HepG2 (cell line): ENCODE results near the gene HDAC8. TPM values are rescaled to one million over a fixed set of nuclear protein-coding genes. Genes with fewer than 3 reads are reported as not detected.

ENCODE experiments used
- ATAC-seq: fragments of 200-7000 bp; cut with Tn5 transposase; 3 replicates; pipeline ENCODE4 v1.9.1; 2020; ENCODE audit warnings: mild to moderate bottlenecking, moderate library complexity
- BruUV-seq: library from RNA; stranded (reverse); fragments of 400-500 nt; replicated peaks from 2 replicates; lab custom pipeline; 2021; lab: Mats Ljungman, UMichigan
- CTCF ChIA-PET: fragments of 300-600 bp; formaldehyde crosslinking; extraction: SDS; loops from one replicate; lab custom pipeline; 2021; ENCODE audit warnings: low total read pairs, inconsistent platforms, low intra/inter-chr PET ratio; lab: Yijun Ruan, JAX
- POLR2A ChIA-PET: fragments of 350-600 bp; sonication (Branson Sonifier 250); formaldehyde crosslinking; loops from one replicate; lab custom pipeline; 2020; ENCODE audit warnings: antibody characterized with exemption, inconsistent platforms; lab: Yijun Ruan, JAX
- DNase-seq: peaks from one replicate; pipeline ENCODE4 v3.0.0-alpha.2; 2015; ENCODE audit warnings: low spot score
- FAIRE-seq: peaks from 3 replicates; lab custom pipeline; 2011; peaks lifted over from hg19 to GRCh38; lab: Jason Lieb, UNC
- H2AFZ ChIP-seq: one replicate; pipeline ENCODE4 v1.6.1; 2011; ENCODE audit warnings: low read length, inconsistent platforms
- H3K27ac ChIP-seq: fragments of 300-600 bp; 3 replicates; pipeline ENCODE4 v1.8.0; 2011; ENCODE audit warnings: mixed run types, mild to moderate bottlenecking, mixed read lengths, low read length, inconsistent platforms; ENCODE audit not compliant: insufficient read depth; ENCODE audit errors: extremely low read length
- H3K27me3 ChIP-seq, 2 experiments: fragments of 200-600 bp in 1 of 2; 2 replicates in 1 of 2; 3 replicates in 1 of 2; pipeline versions ENCODE4 v1.6.0 to v1.8.0; 2011; ENCODE audit warnings: low read length in 2 of 2, mild to moderate bottlenecking in 2 of 2, moderate library complexity in 2 of 2, inconsistent platforms in 1 of 2; ENCODE audit not compliant: insufficient read depth in 2 of 2, control insufficient read depth in 1 of 2
- H3K36me3 ChIP-seq, 2 experiments: fragments of 200-600 bp in 1 of 2; replicated peaks in 1 of 2; 2 replicates in 1 of 2; 3 replicates in 1 of 2; pipeline versions ENCODE4 v1.5.1 to v1.8.0; 2011; ENCODE audit warnings: low read length in 2 of 2, inconsistent platforms in 1 of 2; ENCODE audit not compliant: insufficient read depth in 2 of 2, control insufficient read depth in 1 of 2
- H3K4me1 ChIP-seq: 2 replicates; pipeline ENCODE4 v1.5.1; 2012; ENCODE audit warnings: low read length, inconsistent platforms; ENCODE audit not compliant: insufficient read depth
- H3K4me2 ChIP-seq: 2 replicates; pipeline ENCODE4 v1.6.0; 2011; ENCODE audit warnings: low read depth, low read length, inconsistent platforms
- H3K4me3 ChIP-seq, 3 experiments: fragments of 200-600 bp in 1 of 3; sonication (generic), shearing (Covaris generic) in 1 of 3; replicated peaks in 1 of 3; 2 replicates each; pipeline ENCODE4 v1.5.1; 2011 to 2016; ENCODE audit warnings: low read length in 3 of 3, inconsistent platforms in 2 of 3, low read depth in 2 of 3, mild to moderate bottlenecking in 2 of 3, control low read depth in 1 of 3, mixed read lengths in 1 of 3; ENCODE audit not compliant: insufficient read depth in 1 of 3
- H3K79me2 ChIP-seq: one replicate; pipeline ENCODE4 v1.6.1; 2011; ENCODE audit warnings: low read length, inconsistent platforms; ENCODE audit not compliant: insufficient read depth
- H3K9ac ChIP-seq: 2 replicates; pipeline ENCODE4 v1.6.0; 2011; ENCODE audit warnings: mild to moderate bottlenecking, low read depth, low read length, inconsistent platforms; ENCODE audit not compliant: insufficient read depth
- H3K9me3 ChIP-seq: 2 replicates; pipeline ENCODE4 v1.5.1; 2012; ENCODE audit warnings: mild to moderate bottlenecking, low read length
- H4K20me1 ChIP-seq: 2 replicates; pipeline ENCODE4 v1.6.0; 2011; ENCODE audit warnings: inconsistent platforms, mild to moderate bottlenecking, low read length, moderate library complexity; ENCODE audit not compliant: insufficient read depth
- ELF4 ChIP-seq: sonication (generic); formaldehyde crosslinking; IDR thresholded peaks from 2 replicates; pipeline ENCODE4 v1.5.0; 2020; ENCODE audit warnings: missing genetic modification reagents, mild to moderate bottlenecking, moderate library complexity, borderline replicate concordance
- MBD4 ChIP-seq: IDR thresholded peaks from 2 replicates; pipeline ENCODE4 v1.6.1; 2012; ENCODE audit warnings: low read length, inconsistent platforms, borderline replicate concordance
- NFATC3 ChIP-seq: sonication (generic); formaldehyde crosslinking; IDR thresholded peaks from 2 replicates; pipeline ENCODE4 v1.5.1; 2020; ENCODE audit warnings: mild to moderate bottlenecking, missing genetic modification reagents
- NFE2L1 ChIP-seq: sonication (generic); formaldehyde crosslinking; IDR thresholded peaks from 2 replicates; pipeline ENCODE4 v1.4.0; 2020; ENCODE audit warnings: missing genetic modification reagents, mild to moderate bottlenecking, borderline replicate concordance
- RELA ChIP-seq: sonication (generic); formaldehyde crosslinking; IDR thresholded peaks from 2 replicates; pipeline ENCODE4 v1.4.0; 2020; ENCODE audit warnings: missing genetic modification reagents
- SPEN ChIP-seq: sonication (generic); formaldehyde crosslinking; IDR thresholded peaks from 2 replicates; pipeline ENCODE4 v1.5.1; 2020; ENCODE audit warnings: low read depth, mild to moderate bottlenecking, missing genetic modification reagents
- ZBTB3 ChIP-seq: sonication (generic); formaldehyde crosslinking; IDR thresholded peaks from 2 replicates; pipeline ENCODE4 v1.4.0; 2020; ENCODE audit warnings: low read depth, mild to moderate bottlenecking, moderate library complexity, missing genetic modification reagents, borderline replicate concordance
- ZC3H13 ChIP-seq: sonication (generic); formaldehyde crosslinking; IDR thresholded peaks from 2 replicates; pipeline ENCODE4 v1.8.1; 2023; ENCODE audit warnings: mild to moderate bottlenecking, missing genetic modification reagents, moderate library complexity
- ZMYM4 ChIP-seq: sonication (generic); formaldehyde crosslinking; IDR thresholded peaks from 2 replicates; pipeline ENCODE4 v1.8.1; 2023; ENCODE audit warnings: mild to moderate bottlenecking, missing genetic modification reagents
- ZNF205 ChIP-seq: IDR thresholded peaks from 2 replicates; pipeline ENCODE4 v1.6.1; 2018; ENCODE audit warnings: missing biosample characterization, missing genetic modification reagents
- ZNF234 ChIP-seq: sonication (generic); formaldehyde crosslinking; conservative IDR thresholded peaks from 2 replicates; pipeline ENCODE4 v1.5.1; 2020; ENCODE audit warnings: mild to moderate bottlenecking, missing genetic modification reagents
- ZNF296 ChIP-seq: sonication (generic); formaldehyde crosslinking; conservative IDR thresholded peaks from 2 replicates; pipeline ENCODE4 v1.5.0; 2020; ENCODE audit warnings: mild to moderate bottlenecking, missing genetic modification reagents
- ZNF746 ChIP-seq: sonication (generic); formaldehyde crosslinking; IDR thresholded peaks from 2 replicates; pipeline ENCODE4 v1.8.0; 2022; ENCODE audit warnings: mild to moderate bottlenecking, missing genetic modification reagents
- ZSCAN30 ChIP-seq: sonication (generic); formaldehyde crosslinking; IDR thresholded peaks from 2 replicates; pipeline ENCODE4 v1.5.0; 2020; ENCODE audit warnings: mild to moderate bottlenecking, missing genetic modification reagents
- ZSCAN31 ChIP-seq: sonication (generic); formaldehyde crosslinking; IDR thresholded peaks from 2 replicates; pipeline ENCODE4 v1.5.0; 2020; ENCODE audit warnings: low read depth, mild to moderate bottlenecking, missing genetic modification reagents
- WGBS: methylation state at CpG from one replicate; pipeline ENCODE4 v1.1.6; 2017; ENCODE audit warnings: low lambda C conversion rate; 5-methylcytosine and 5-hydroxymethylcytosine counted together
- in situ Hi-C: cut with HindIII; loops from 2 replicates; pipeline ENCODE4 v1.10.0; 2017; ENCODE audit warnings: low pct_unique_long_range_greater_than_20kb; ENCODE audit not compliant: extremely low pct_ligation_motif_present
- intact Hi-C: fragments of 100-400 bp; cut with micrococcal nuclease; formaldehyde crosslinking; loops from one replicate; pipeline ENCODE4 v1.10.0; 2022; ENCODE audit not compliant: unreplicated experiment
- polyA plus RNA-seq, 8 experiments: library from polyadenylated mRNA; depleted of rRNA in 3 of 8; stranded (reverse) in 7 of 8; unstranded in 1 of 8; fragments of >200 nt; fragmentation: Illumina TruSeq in 4 of 8; extraction: Trizol in 4 of 8; gene quantifications; 2 replicates each; pipeline versions ENCODE4 v1.2.1 to v1.2.3, GENCODE V29; 2011 to 2016; ENCODE audit warnings: low read depth in 4 of 8, missing spikeins in 1 of 8, mixed read lengths in 1 of 8; ENCODE audit not compliant: insufficient read depth in 1 of 8
- total RNA-seq, 5 experiments: library from RNA; depleted of rRNA; stranded (reverse); fragments of >200 nt; fragmentation: Illumina TruSeq; extraction: Trizol; gene quantifications; 2 replicates each; pipeline ENCODE4 v1.2.3, GENCODE V29; 2016; ENCODE audit warnings: low read depth in 1 of 5
- TF ChIP-seq, protein P1 (sequence below), 2 experiments: IDR thresholded peaks; 2 replicates each; pipeline ENCODE4 v1.6.1; 2011 to 2012; ENCODE audit warnings: low read length in 2 of 2, borderline replicate concordance in 1 of 2, low read depth in 1 of 2, mild to moderate bottlenecking in 1 of 2, moderate library complexity in 1 of 2

The HDAC8 gene
- total and polyA plus RNA-seq, 2 of the 13 experiments (the other 11 are each of a cell fraction or from before 2014, with no cell fraction given), result 13.7 to 28.6 TPM

DNA sequence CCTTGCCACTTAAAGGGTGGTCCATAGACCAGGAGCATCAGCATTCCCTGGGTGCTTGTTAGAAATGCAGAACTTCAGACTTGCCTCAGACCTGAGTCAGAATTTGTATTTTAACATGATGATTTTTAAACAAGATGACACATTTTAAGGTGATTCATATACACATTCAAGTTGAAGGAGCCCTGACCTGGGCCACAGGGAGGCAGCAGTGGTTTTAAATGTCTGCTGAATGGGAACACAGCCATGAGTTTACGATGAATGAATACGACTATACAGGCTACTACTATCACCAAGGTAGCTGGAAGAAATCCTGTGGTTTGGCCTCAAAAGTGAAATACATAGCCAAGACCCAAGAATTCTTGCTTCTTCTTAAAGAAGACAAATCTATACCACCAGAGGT lies 2.9 kb downstream of the HDAC8 start:
- Histone ChIP-seq H2AFZ (no peak overlapping the region), H3K4me2 (no peak overlapping the region), H3K27ac (no peak overlapping the region), H4K20me1 (no peaks in the 10 kb centered on the region), H3K4me1 (no peaks in the 10 kb centered on the region), H3K36me3 (peaks cover 0 to 18% of the 10 kb centered on the region in 2 experiments; a peak in 1 of 5 replicates), H3K79me2 (peaks cover 6% of the 10 kb centered on the region), H3K9ac (no peak overlapping the region), H3K27me3 (no peaks in the 10 kb centered on the region), H3K9me3 (no peaks in the 10 kb centered on the region), H3K4me3 (no peak overlapping the region)
- POLR2A ChIA-PET, result no interaction called here
- no peak for TF ChIP-seq SPEN (CRISPR knock-in tag)
- no peak for TF ChIP-seq ZC3H13 (CRISPR knock-in tag)
- no peak for TF ChIP-seq ZNF746 (CRISPR knock-in tag)
- in situ Hi-C loops (no loop called here), intact Hi-C loops (no loop called here)
- ATAC-seq, result no peak
- BruUV-seq, result no TSS peak
- peak; percentile 30 for FAIRE-seq
- CTCF ChIA-PET, result no interaction called here
- 85% methylated on average over 2 of the region's 2 CpGs for WGBS
- no peak for DNase-seq

DNA sequence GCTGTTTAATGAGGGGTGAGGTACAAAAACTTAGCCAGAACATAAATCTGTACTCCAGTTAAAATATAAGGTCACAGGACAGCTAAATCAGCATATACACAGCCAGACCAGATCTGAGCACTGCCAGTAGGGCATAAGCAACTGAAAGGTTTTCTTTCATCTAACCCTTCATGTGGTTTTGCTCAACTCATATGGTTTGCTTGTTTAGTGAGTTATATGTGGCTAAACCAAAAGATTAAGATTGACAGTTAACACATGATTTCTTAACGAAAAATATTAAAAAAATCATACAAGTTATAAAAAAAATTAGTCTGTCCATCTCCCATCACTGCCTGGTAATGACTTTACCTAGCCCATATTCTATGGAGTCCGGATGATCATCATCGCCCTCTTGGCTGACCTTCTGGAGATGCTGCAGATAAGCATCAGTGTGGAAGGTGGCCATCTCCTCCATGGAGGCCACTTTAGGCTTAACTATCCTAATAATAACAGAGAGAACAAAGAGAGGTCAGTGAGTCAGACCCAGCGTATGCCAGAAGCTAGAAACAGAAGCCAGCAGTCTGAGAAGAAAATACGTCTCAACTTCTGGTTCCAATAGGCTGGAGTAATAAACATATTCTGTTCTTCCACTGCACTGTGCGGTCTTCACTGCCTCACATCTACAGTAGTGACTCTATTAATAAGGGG lies 4.1 kb downstream of the HDAC8 start:
- Histone ChIP-seq H4K20me1 (no peaks in the 10 kb centered on the region), H3K4me1 (no peaks in the 10 kb centered on the region), H3K9ac (no peak overlapping the region), H3K4me3 (no peak overlapping the region), H3K9me3 (no peaks in the 10 kb centered on the region), H3K36me3 (peaks cover 0 to 18% of the 10 kb centered on the region in 2 experiments; a peak in 1 of 5 replicates), H2AFZ (no peak overlapping the region), H3K4me2 (no peak overlapping the region), H3K79me2 (peaks cover 6% of the 10 kb centered on the region), H3K27ac (no peak overlapping the region), H3K27me3 (no peaks in the 10 kb centered on the region)
- WGBS, result 95% methylated on average over 6 of the region's 6 CpGs
- no TSS peak for BruUV-seq
- intact Hi-C loops (no loop called here), in situ Hi-C loops (no loop called here)
- no peak for ATAC-seq
- CTCF ChIA-PET, result no interaction called here
- POLR2A ChIA-PET, result no interaction called here
- no peak for FAIRE-seq
- DNase-seq, result no peak
- TF ChIP-seq ZNF234 (CRISPR knock-in tag) (no peak), NFATC3 (CRISPR knock-in tag) (no peak), ZNF296 (CRISPR knock-in tag) (no peak), ZMYM4 (no peak), ZNF205 (no peak), ZSCAN31 (CRISPR knock-in tag) (no peak), MBD4 (no peak), NFE2L1 (CRISPR knock-in tag) (no peak), ZBTB3 (no peak), ELF4 (CRISPR knock-in tag) (no peak), RELA (CRISPR knock-in tag) (no peak), ZSCAN30 (CRISPR knock-in tag) (no peak)
- TF ChIP-seq, protein P1, sequence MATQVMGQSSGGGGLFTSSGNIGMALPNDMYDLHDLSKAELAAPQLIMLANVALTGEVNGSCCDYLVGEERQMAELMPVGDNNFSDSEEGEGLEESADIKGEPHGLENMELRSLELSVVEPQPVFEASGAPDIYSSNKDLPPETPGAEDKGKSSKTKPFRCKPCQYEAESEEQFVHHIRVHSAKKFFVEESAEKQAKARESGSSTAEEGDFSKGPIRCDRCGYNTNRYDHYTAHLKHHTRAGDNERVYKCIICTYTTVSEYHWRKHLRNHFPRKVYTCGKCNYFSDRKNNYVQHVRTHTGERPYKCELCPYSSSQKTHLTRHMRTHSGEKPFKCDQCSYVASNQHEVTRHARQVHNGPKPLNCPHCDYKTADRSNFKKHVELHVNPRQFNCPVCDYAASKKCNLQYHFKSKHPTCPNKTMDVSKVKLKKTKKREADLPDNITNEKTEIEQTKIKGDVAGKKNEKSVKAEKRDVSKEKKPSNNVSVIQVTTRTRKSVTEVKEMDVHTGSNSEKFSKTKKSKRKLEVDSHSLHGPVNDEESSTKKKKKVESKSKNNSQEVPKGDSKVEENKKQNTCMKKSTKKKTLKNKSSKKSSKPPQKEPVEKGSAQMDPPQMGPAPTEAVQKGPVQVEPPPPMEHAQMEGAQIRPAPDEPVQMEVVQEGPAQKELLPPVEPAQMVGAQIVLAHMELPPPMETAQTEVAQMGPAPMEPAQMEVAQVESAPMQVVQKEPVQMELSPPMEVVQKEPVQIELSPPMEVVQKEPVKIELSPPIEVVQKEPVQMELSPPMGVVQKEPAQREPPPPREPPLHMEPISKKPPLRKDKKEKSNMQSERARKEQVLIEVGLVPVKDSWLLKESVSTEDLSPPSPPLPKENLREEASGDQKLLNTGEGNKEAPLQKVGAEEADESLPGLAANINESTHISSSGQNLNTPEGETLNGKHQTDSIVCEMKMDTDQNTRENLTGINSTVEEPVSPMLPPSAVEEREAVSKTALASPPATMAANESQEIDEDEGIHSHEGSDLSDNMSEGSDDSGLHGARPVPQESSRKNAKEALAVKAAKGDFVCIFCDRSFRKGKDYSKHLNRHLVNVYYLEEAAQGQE (IDR thresholded peaks at IDR 0.05; ENCODE audit: borderline replicate concordance in 1 of 2, low read depth in 1 of 2, low read length in 2 of 2), result no peak
